Activated naive CD4-positive, alpha-beta T cell treated with anti-CD3 and anti-CD28 coated beads, Interleukin-2, amount 50 U/mL, for 24 hours (primary cell): ENCODE results near the gene NUP153.

Experiments
- H3K27ac Mint-ChIP-seq: one replicate; pipeline ENCODE4 v1.8.0; 2021; ENCODE audit warnings: mild to moderate bottlenecking, mixed read lengths
- H3K27me3 Mint-ChIP-seq: one replicate; pipeline ENCODE4 v1.8.0; 2021; ENCODE audit warnings: mixed read lengths
- H3K36me3 Mint-ChIP-seq: one replicate; pipeline ENCODE4 v1.8.0; 2021; ENCODE audit warnings: mixed read lengths
- H3K4me1 Mint-ChIP-seq: one replicate; pipeline ENCODE4 v1.8.0; 2021; ENCODE audit warnings: mixed read lengths
- H3K4me3 Mint-ChIP-seq: one replicate; pipeline ENCODE4 v1.8.0; 2021; ENCODE audit warnings: mild to moderate bottlenecking, mixed read lengths
- H3K9me3 Mint-ChIP-seq: one replicate; pipeline ENCODE4 v1.8.0; 2021; ENCODE audit warnings: mixed read lengths

The NUP153 gene

GRCh38 chr6:17691925-17692538 is 14.7 kb downstream of the NUP153 start:
- Mint-ChIP-seq H3K27ac (no peak overlapping the region), H3K4me1 (peaks cover 76% of the 10 kb centered on the region), H3K9me3 (no peaks in the 10 kb centered on the region), H3K36me3 (peaks cover 16% of the 10 kb centered on the region), H3K27me3 (no peaks in the 10 kb centered on the region), H3K4me3 (peak overlapping the region; percentile 41)

- H3K4me1 Mint-ChIP-seq = peaks cover 69% of the 10 kb centered on the region
- no peaks in the 10 kb centered on the region for H3K9me3 Mint-ChIP-seq
- peak overlapping the region; percentile 39 for H3K4me3 Mint-ChIP-seq
- no peaks in the 10 kb centered on the region for H3K27me3 Mint-ChIP-seq
- H3K27ac Mint-ChIP-seq = no peak overlapping the region
- peaks cover 17% of the 10 kb centered on the region for H3K36me3 Mint-ChIP-seq
Measured at GRCh38 chr6:17688481-17688880, 18.2 kb downstream of the NUP153 start.

GRCh38 chr6:17687136-17687535 is 19.6 kb downstream of the NUP153 start:
- peak overlapping the region; percentile 6 for H3K27ac Mint-ChIP-seq
- H3K4me1 Mint-ChIP-seq = peaks cover 67% of the 10 kb centered on the region
- no peak overlapping the region for H3K4me3 Mint-ChIP-seq
- no peaks in the 10 kb centered on the region for H3K27me3 Mint-ChIP-seq
- H3K9me3 Mint-ChIP-seq = no peaks in the 10 kb centered on the region
- H3K36me3 Mint-ChIP-seq = peaks cover 22% of the 10 kb centered on the region

- no peak overlapping the region for H3K27ac Mint-ChIP-seq
- peaks cover 73% of the 10 kb centered on the region for H3K4me1 Mint-ChIP-seq
- peaks cover 36% of the 10 kb centered on the region for H3K36me3 Mint-ChIP-seq
- H3K4me3 Mint-ChIP-seq = no peak overlapping the region
- no peaks in the 10 kb centered on the region for H3K9me3 Mint-ChIP-seq
- no peaks in the 10 kb centered on the region for H3K27me3 Mint-ChIP-seq
Measured at GRCh38 chr6:17684134-17684533, 22.6 kb downstream of the NUP153 start.

GRCh38 chr6:17683428-17683827 is 23.3 kb downstream of the NUP153 start:
- Mint-ChIP-seq H3K9me3 (no peaks in the 10 kb centered on the region), H3K27me3 (no peaks in the 10 kb centered on the region), H3K4me1 (peaks cover 73% of the 10 kb centered on the region), H3K36me3 (peaks cover 36% of the 10 kb centered on the region), H3K4me3 (no peak overlapping the region), H3K27ac (no peak overlapping the region)

- Mint-ChIP-seq H3K27ac (no peak overlapping the region), H3K4me3 (no peak overlapping the region)
Measured at GRCh38 chr6:17679726-17680125, 27.0 kb downstream of the NUP153 start.

GRCh38 chr6:17677602-17678001 is 29.1 kb downstream of the NUP153 start:
- H3K36me3 Mint-ChIP-seq = peaks cover 22% of the 10 kb centered on the region
- H3K4me3 Mint-ChIP-seq = no peak overlapping the region
- no peaks in the 10 kb centered on the region for H3K27me3 Mint-ChIP-seq
- H3K4me1 Mint-ChIP-seq = peaks cover 63% of the 10 kb centered on the region
- H3K27ac Mint-ChIP-seq = no peak overlapping the region
- H3K9me3 Mint-ChIP-seq = no peaks in the 10 kb centered on the region

More at GRCh38 chr6:17679726-17680125, 27.0 kb downstream of the NUP153 start:
- H3K9me3 Mint-ChIP-seq = no peaks in the 10 kb centered on the region
- peaks cover 76% of the 10 kb centered on the region for H3K4me1 Mint-ChIP-seq
- peaks cover 24% of the 10 kb centered on the region for H3K36me3 Mint-ChIP-seq
- no peaks in the 10 kb centered on the region for H3K27me3 Mint-ChIP-seq

GRCh38 chr6:17673543-17674254 is 33.0 kb downstream of the NUP153 start:
- Mint-ChIP-seq H3K9me3 (no peaks in the 10 kb centered on the region), H3K27ac (no peak overlapping the region), H3K4me3 (no peak overlapping the region), H3K4me1 (peaks cover 27% of the 10 kb centered on the region), H3K36me3 (peaks cover 15% of the 10 kb centered on the region), H3K27me3 (no peaks in the 10 kb centered on the region)

- peaks cover 17% of the 10 kb centered on the region for H3K36me3 Mint-ChIP-seq
- H3K4me3 Mint-ChIP-seq = no peak overlapping the region
- no peaks in the 10 kb centered on the region for H3K9me3 Mint-ChIP-seq
- H3K27ac Mint-ChIP-seq = no peak overlapping the region
- peaks cover 12% of the 10 kb centered on the region for H3K4me1 Mint-ChIP-seq
- H3K27me3 Mint-ChIP-seq = no peaks in the 10 kb centered on the region
Measured at GRCh38 chr6:17672064-17672718, 34.5 kb downstream of the NUP153 start.

- Mint-ChIP-seq H3K27ac (peak overlapping the region; percentile 7), H3K4me1 (peaks cover 33% of the 10 kb centered on the region), H3K36me3 (peaks cover 27% of the 10 kb centered on the region), H3K9me3 (no peaks in the 10 kb centered on the region), H3K27me3 (no peaks in the 10 kb centered on the region), H3K4me3 (peak overlapping the region; percentile 45)
Measured at GRCh38 chr6:17666646-17667045, 40.1 kb downstream of the NUP153 start.

GRCh38 chr6:17665132-17665531 is 41.6 kb downstream of the NUP153 start:
- Mint-ChIP-seq H3K4me3 (peak overlapping the region; percentile 23), H3K27ac (peak overlapping the region; percentile 79), H3K27me3 (no peaks in the 10 kb centered on the region), H3K36me3 (peaks cover 29% of the 10 kb centered on the region), H3K9me3 (no peaks in the 10 kb centered on the region), H3K4me1 (peaks cover 33% of the 10 kb centered on the region)

- H3K9me3 Mint-ChIP-seq = no peaks in the 10 kb centered on the region
- H3K27me3 Mint-ChIP-seq = no peaks in the 10 kb centered on the region
- peaks cover 33% of the 10 kb centered on the region for H3K4me1 Mint-ChIP-seq
- H3K4me3 Mint-ChIP-seq = no peak overlapping the region
- H3K36me3 Mint-ChIP-seq = peaks cover 32% of the 10 kb centered on the region
- H3K27ac Mint-ChIP-seq = no peak overlapping the region
Measured at GRCh38 chr6:17663226-17663625, 43.5 kb downstream of the NUP153 start.

GRCh38 chr6:17662585-17662984 is 44.1 kb downstream of the NUP153 start:
- peaks cover 33% of the 10 kb centered on the region for H3K4me1 Mint-ChIP-seq
- H3K36me3 Mint-ChIP-seq = peaks cover 32% of the 10 kb centered on the region
- H3K9me3 Mint-ChIP-seq = no peaks in the 10 kb centered on the region
- no peak overlapping the region for H3K4me3 Mint-ChIP-seq
- no peaks in the 10 kb centered on the region for H3K27me3 Mint-ChIP-seq
- H3K27ac Mint-ChIP-seq = no peak overlapping the region

- H3K9me3 Mint-ChIP-seq = no peaks in the 10 kb centered on the region
- no peak overlapping the region for H3K4me3 Mint-ChIP-seq
- H3K36me3 Mint-ChIP-seq = peaks cover 39% of the 10 kb centered on the region
- H3K27me3 Mint-ChIP-seq = no peaks in the 10 kb centered on the region
- H3K27ac Mint-ChIP-seq = no peak overlapping the region
- peaks cover 31% of the 10 kb centered on the region for H3K4me1 Mint-ChIP-seq
Measured at GRCh38 chr6:17656644-17657043, 50.1 kb downstream of the NUP153 start.

- Mint-ChIP-seq H3K4me1 (peaks cover 31% of the 10 kb centered on the region), H3K9me3 (no peaks in the 10 kb centered on the region), H3K27ac (no peak overlapping the region), H3K27me3 (no peaks in the 10 kb centered on the region), H3K4me3 (no peak overlapping the region), H3K36me3 (peaks cover 35% of the 10 kb centered on the region)
Measured at GRCh38 chr6:17656092-17656491, 50.6 kb downstream of the NUP153 start.
